Neural cell (in vitro differentiated cells): ENCODE results near the gene MAP3K19. TPM values are rescaled to one million over a fixed set of nuclear protein-coding genes. Genes with fewer than 3 reads are reported as not detected.

Source experiments
- H2AFZ ChIP-seq: fragments of 200-600, 300-800 bp; sonication (generic), shearing (Covaris generic); 2 replicates; pipeline ENCODE4 v1.6.0; 2014; ENCODE audit warnings: low read depth, mild to moderate bottlenecking, antibody characterized with exemption, low read length, moderate library complexity
- H3F3A ChIP-seq: fragments of 200-600 bp; shearing (Covaris generic); 2 replicates; pipeline ENCODE4 v1.6.1; 2016; ENCODE audit warnings: mild to moderate bottlenecking, moderate library complexity, mixed read lengths, antibody characterized with exemption, low read length; ENCODE audit not compliant: insufficient read depth, poor library complexity, severe bottlenecking
- H3K27ac ChIP-seq: fragments of 200-600, 300-800 bp; sonication (generic), shearing (Covaris generic); 2 replicates; pipeline ENCODE4 v1.5.1; 2014; ENCODE audit warnings: mild to moderate bottlenecking, low read length, moderate library complexity
- H3K27me3 ChIP-seq: fragments of 300-800, 200-600 bp; sonication (generic), shearing (Covaris generic); 2 replicates; pipeline ENCODE4 v1.6.0; 2014; ENCODE audit warnings: mild to moderate bottlenecking, low read depth, low read length, moderate library complexity; ENCODE audit not compliant: insufficient read depth
- H3K36me3 ChIP-seq: fragments of 300-800, 200-600 bp; sonication (generic), shearing (Covaris generic); 2 replicates; pipeline ENCODE4 v1.5.1; 2014; ENCODE audit warnings: mild to moderate bottlenecking, antibody characterized with exemption, low read length, moderate library complexity; ENCODE audit not compliant: insufficient read depth
- H3K4me2 ChIP-seq: fragments of 300-800, 200-600 bp; sonication (generic), shearing (Covaris generic); 2 replicates; pipeline ENCODE4 v1.6.0; 2014; ENCODE audit warnings: mild to moderate bottlenecking, low read length
- H3K4me3 ChIP-seq: fragments of 300-800, 200-600 bp; sonication (generic), shearing (Covaris generic); 2 replicates; pipeline ENCODE4 v1.5.1; 2014; ENCODE audit warnings: mild to moderate bottlenecking, low read length, moderate library complexity
- H3K79me2 ChIP-seq: fragments of 200-600 bp; shearing (Covaris generic); replicated peaks from 2 replicates; pipeline ENCODE4 v1.6.0; 2014; ENCODE audit warnings: mild to moderate bottlenecking, low read length, moderate library complexity; ENCODE audit not compliant: insufficient read depth
- H3K9ac ChIP-seq: fragments of 300-800, 200-600 bp; sonication (generic), shearing (Covaris generic); 2 replicates; pipeline ENCODE4 v1.6.1; 2016; ENCODE audit warnings: mild to moderate bottlenecking, low read length, mixed read lengths
- H3K9me2 ChIP-seq: fragments of 200-600 bp; shearing (Covaris generic); 2 replicates; pipeline ENCODE4 v1.6.1; 2016; ENCODE audit warnings: mild to moderate bottlenecking, low read length, mixed read lengths; ENCODE audit not compliant: insufficient read depth
- H3K9me3 ChIP-seq: fragments of 200-600, 300-800 bp; sonication (generic), shearing (Covaris generic); 2 replicates; pipeline ENCODE4 v1.6.1; 2016; ENCODE audit warnings: mild to moderate bottlenecking, mixed run types, low read length, moderate library complexity, mixed read lengths
- H4K20me1 ChIP-seq: fragments of 200-600 bp; shearing (Covaris generic); 2 replicates; pipeline ENCODE4 v1.6.1; 2016; ENCODE audit warnings: mild to moderate bottlenecking, mixed run types; ENCODE audit not compliant: insufficient read depth
- EP300 ChIP-seq: fragments of 450-650 bp; conservative IDR thresholded peaks from 2 replicates; pipeline ENCODE4 v1.6.1; 2014; ENCODE audit warnings: antibody characterized with exemption, mild to moderate bottlenecking, moderate library complexity; ENCODE audit not compliant: poor library complexity, severe bottlenecking
- EZH2 ChIP-seq: fragments of 200-600, 300-800 bp; shearing (Covaris generic), sonication (generic); IDR thresholded peaks from 2 replicates; pipeline ENCODE4 v1.6.1; 2014; ENCODE audit warnings: antibody characterized with exemption, low read length, borderline replicate concordance, mild to moderate bottlenecking; ENCODE audit not compliant: insufficient read depth, poor library complexity, severe bottlenecking
- MXI1 ChIP-seq: fragments of 450-650 bp; conservative IDR thresholded peaks from 2 replicates; pipeline ENCODE4 v1.6.1; 2014; ENCODE audit warnings: antibody characterized with exemption, mild to moderate bottlenecking; ENCODE audit not compliant: poor library complexity, severe bottlenecking
- POLR2AphosphoS5 ChIP-seq: IDR thresholded peaks from 2 replicates; pipeline ENCODE4 v1.6.1; 2012
- RAD21 ChIP-seq: fragments of 450-650 bp; conservative IDR thresholded peaks from 2 replicates; pipeline ENCODE4 v1.6.1; 2014; ENCODE audit warnings: antibody characterized with exemption, mild to moderate bottlenecking, moderate library complexity
- SMC3 ChIP-seq: fragments of 450-650 bp; conservative IDR thresholded peaks from 2 replicates; pipeline ENCODE4 v1.6.1; 2014; ENCODE audit warnings: antibody characterized with exemption, mild to moderate bottlenecking, moderate library complexity; ENCODE audit not compliant: poor library complexity
- TAF1 ChIP-seq: IDR thresholded peaks from 2 replicates; pipeline ENCODE4 v1.6.1; 2012; ENCODE audit warnings: low read depth
- polyA plus RNA-seq: library from polyadenylated mRNA; depleted of rRNA; stranded (reverse); fragments of >200 nt; gene quantifications from 2 replicates; pipeline ENCODE4 v1.2.3, GENCODE V29; 2014
- TF ChIP-seq, protein P1 (sequence below): IDR thresholded peaks from 2 replicates; pipeline ENCODE4 v1.6.1; 2012; ENCODE audit warnings: borderline replicate concordance
- TF ChIP-seq, protein P2 (sequence below): fragments of 450-650 bp; IDR thresholded peaks from 2 replicates; pipeline ENCODE4 v1.5.1; 2014; ENCODE audit warnings: antibody characterized with exemption, mild to moderate bottlenecking, moderate library complexity; ENCODE audit not compliant: poor library complexity, severe bottlenecking

The MAP3K19 gene
- polyA plus RNA-seq, 1 donor from 2014 or later, result not detected

DNA sequence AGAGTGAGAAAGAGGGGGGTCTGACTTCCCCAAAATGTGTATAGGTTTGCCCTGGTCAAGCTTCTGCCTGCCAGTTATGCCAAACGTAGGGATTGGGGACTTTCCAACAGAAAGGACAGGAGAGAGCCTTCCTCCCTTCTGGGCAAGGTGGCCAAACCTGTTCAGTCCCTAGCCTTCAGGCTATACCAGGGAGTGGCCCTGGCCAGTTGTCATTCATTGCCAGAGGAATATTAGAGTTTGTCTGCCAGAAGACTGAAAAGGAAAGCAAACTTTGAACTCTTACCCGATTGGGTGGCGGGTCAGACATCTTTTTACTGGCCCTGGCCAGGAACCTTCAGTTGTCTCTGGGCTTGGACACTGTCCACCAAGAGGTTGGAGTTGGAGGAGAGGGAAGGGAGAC lies 27.0 kb upstream of the MAP3K19 start:
- peaks cover 18% of the 10 kb centered on the region for H3K79me2 ChIP-seq
- H3K9me3 ChIP-seq, result peaks cover 8% of the 10 kb centered on the region
- H3K27ac ChIP-seq, result no peak overlapping the region
- H3K36me3 ChIP-seq, result no peaks in the 10 kb centered on the region
- no peaks in the 10 kb centered on the region for H3F3A ChIP-seq
- H3K27me3 ChIP-seq, result no peaks in the 10 kb centered on the region
- no peak overlapping the region for H3K4me2 ChIP-seq
- no peaks in the 10 kb centered on the region for H4K20me1 ChIP-seq
- TF ChIP-seq MXI1 (no peak), RAD21 (no peak), POLR2AphosphoS5 (no peak), TAF1 (no peak), EZH2 (no peak), SMC3 (no peak), EP300 (no peak)
- TF ChIP-seq, protein P1, sequence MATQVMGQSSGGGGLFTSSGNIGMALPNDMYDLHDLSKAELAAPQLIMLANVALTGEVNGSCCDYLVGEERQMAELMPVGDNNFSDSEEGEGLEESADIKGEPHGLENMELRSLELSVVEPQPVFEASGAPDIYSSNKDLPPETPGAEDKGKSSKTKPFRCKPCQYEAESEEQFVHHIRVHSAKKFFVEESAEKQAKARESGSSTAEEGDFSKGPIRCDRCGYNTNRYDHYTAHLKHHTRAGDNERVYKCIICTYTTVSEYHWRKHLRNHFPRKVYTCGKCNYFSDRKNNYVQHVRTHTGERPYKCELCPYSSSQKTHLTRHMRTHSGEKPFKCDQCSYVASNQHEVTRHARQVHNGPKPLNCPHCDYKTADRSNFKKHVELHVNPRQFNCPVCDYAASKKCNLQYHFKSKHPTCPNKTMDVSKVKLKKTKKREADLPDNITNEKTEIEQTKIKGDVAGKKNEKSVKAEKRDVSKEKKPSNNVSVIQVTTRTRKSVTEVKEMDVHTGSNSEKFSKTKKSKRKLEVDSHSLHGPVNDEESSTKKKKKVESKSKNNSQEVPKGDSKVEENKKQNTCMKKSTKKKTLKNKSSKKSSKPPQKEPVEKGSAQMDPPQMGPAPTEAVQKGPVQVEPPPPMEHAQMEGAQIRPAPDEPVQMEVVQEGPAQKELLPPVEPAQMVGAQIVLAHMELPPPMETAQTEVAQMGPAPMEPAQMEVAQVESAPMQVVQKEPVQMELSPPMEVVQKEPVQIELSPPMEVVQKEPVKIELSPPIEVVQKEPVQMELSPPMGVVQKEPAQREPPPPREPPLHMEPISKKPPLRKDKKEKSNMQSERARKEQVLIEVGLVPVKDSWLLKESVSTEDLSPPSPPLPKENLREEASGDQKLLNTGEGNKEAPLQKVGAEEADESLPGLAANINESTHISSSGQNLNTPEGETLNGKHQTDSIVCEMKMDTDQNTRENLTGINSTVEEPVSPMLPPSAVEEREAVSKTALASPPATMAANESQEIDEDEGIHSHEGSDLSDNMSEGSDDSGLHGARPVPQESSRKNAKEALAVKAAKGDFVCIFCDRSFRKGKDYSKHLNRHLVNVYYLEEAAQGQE, result no peak
- TF ChIP-seq, protein P2, sequence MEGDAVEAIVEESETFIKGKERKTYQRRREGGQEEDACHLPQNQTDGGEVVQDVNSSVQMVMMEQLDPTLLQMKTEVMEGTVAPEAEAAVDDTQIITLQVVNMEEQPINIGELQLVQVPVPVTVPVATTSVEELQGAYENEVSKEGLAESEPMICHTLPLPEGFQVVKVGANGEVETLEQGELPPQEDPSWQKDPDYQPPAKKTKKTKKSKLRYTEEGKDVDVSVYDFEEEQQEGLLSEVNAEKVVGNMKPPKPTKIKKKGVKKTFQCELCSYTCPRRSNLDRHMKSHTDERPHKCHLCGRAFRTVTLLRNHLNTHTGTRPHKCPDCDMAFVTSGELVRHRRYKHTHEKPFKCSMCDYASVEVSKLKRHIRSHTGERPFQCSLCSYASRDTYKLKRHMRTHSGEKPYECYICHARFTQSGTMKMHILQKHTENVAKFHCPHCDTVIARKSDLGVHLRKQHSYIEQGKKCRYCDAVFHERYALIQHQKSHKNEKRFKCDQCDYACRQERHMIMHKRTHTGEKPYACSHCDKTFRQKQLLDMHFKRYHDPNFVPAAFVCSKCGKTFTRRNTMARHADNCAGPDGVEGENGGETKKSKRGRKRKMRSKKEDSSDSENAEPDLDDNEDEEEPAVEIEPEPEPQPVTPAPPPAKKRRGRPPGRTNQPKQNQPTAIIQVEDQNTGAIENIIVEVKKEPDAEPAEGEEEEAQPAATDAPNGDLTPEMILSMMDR, result no peak
- H3K9me2 ChIP-seq, result no peaks in the 10 kb centered on the region
- H2AFZ ChIP-seq, result no peak overlapping the region
- H3K4me3 ChIP-seq, result no peak overlapping the region
- no peak overlapping the region for H3K9ac ChIP-seq

DNA sequence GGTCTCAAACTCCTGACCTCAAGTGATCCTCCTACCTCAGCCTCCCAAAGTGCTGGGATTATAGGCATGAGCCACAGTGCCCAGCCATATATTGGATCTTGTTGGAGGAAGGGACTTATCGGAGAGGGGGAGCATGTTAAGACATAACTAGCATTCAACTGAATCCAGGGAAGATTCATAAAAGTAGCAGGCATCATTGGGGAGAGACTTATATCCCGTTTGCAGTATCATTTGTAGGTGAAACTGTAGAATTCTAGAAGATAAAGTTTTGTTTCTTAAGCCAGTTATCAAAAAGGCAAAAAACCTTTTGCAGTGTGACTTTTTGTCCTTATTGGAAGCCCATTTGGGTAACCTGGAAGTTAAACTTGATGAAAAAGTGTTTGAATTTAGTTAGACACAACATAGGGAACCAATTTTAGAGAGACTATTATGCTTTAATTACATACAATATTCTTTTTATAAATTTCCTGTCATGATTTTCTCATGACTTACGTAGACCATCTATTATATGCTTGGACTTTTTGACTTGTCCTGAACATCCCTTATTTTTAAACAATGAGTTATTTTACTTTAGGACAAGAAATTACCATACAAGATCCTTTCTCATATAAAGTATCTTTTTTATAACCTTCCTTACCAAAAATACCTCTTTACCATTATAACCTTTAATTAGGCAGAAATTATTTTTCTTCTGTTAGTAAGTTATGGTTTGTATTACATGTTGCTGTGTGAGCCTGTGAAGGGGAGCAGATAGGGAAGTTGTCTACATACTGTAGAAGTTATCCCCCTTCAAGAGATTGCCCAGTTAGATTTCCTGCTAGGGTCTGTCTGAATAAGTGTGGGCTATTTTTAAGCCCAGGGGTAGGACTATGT lies 25.1 kb upstream of the MAP3K19 start:
- Histone ChIP-seq H3K79me2 (peaks cover 28% of the 10 kb centered on the region), H3K9me3 (peaks cover 8% of the 10 kb centered on the region), H3K27ac (no peak overlapping the region), H3F3A (no peaks in the 10 kb centered on the region), H3K4me3 (no peak overlapping the region), H2AFZ (no peak overlapping the region), H4K20me1 (no peaks in the 10 kb centered on the region), H3K36me3 (no peaks in the 10 kb centered on the region), H3K9me2 (no peaks in the 10 kb centered on the region), H3K4me2 (no peak overlapping the region), H3K27me3 (no peaks in the 10 kb centered on the region), H3K9ac (no peak overlapping the region)
- TF ChIP-seq SMC3 (no peak), TAF1 (no peak), RAD21 (no peak), EP300 (no peak), EZH2 (no peak), MXI1 (no peak), POLR2AphosphoS5 (no peak)
- TF ChIP-seq, protein P1, result no peak
- TF ChIP-seq, protein P2, result no peak
